Sigmoid colon (tissue), 4 donors: ENCODE results near the gene PDE11A.

Source experiments
- CTCF ChIP-seq, 4 experiments: fragments of 450-650 bp in 3 of 4; fragments of 200-600 bp in 1 of 4; IDR thresholded peaks; one replicate each; pipeline ENCODE4 v1.5.1; 2016 to 2019; ENCODE audit warnings: antibody characterized with exemption in 4 of 4, mild to moderate bottlenecking in 3 of 4, moderate library complexity in 2 of 4
- EP300 ChIP-seq, 4 donors: sonication (generic); formaldehyde crosslinking; IDR thresholded peaks; one replicate each; pipeline ENCODE4 v1.6.1; 2017; ENCODE audit warnings: antibody characterized with exemption in 4 of 4

- TF ChIP-seq CTCF (IDR thresholded peaks at IDR 0.05) (no peak), EP300 (IDR thresholded peaks at IDR 0.05) (no peak)
Observed at GRCh38 chr2:177797808-177798207, 274.8 kb downstream of the PDE11A start.
